GM12878 (cell line): ENCODE data around the gene STAB2. TPM values are rescaled to one million over a fixed set of nuclear protein-coding genes. Genes with fewer than 3 reads are reported as not detected.

Experiments
- BMI1 ChIP-seq: fragments of 450-650 bp; IDR thresholded peaks from 2 replicates; pipeline ENCODE4 v1.6.1; 2016; ENCODE audit warnings: mild to moderate bottlenecking, moderate library complexity, borderline replicate concordance
- CHD4 ChIP-seq: fragments of 200-600 bp; sonication (generic); IDR thresholded peaks from 2 replicates; pipeline ENCODE4 v1.6.1; 2016; ENCODE audit warnings: mild to moderate bottlenecking
- E2F4 ChIP-seq: IDR thresholded peaks from 2 replicates; pipeline ENCODE4 v1.6.1; 2012; ENCODE audit warnings: low read depth, low read length, improper control_type of control experiment
- JUNB ChIP-seq: IDR thresholded peaks from 2 replicates; pipeline ENCODE4 v1.6.1; 2016; ENCODE audit warnings: antibody characterized with exemption, mild to moderate bottlenecking
- LARP7 ChIP-seq: fragments of 450-650 bp; IDR thresholded peaks from 2 replicates; pipeline ENCODE4 v1.6.1; 2017; ENCODE audit warnings: mild to moderate bottlenecking
- NKRF ChIP-seq: fragments of 450-650 bp; conservative IDR thresholded peaks from 2 replicates; pipeline ENCODE4 v1.6.1; 2017; ENCODE audit warnings: mild to moderate bottlenecking, moderate library complexity
- REST ChIP-seq: IDR thresholded peaks from 2 replicates; pipeline ENCODE4 v1.6.1; 2012; ENCODE audit warnings: mild to moderate bottlenecking, low read depth, low read length
- STAT3 ChIP-seq: IDR thresholded peaks from 2 replicates; pipeline ENCODE4 v1.6.1; 2011; ENCODE audit warnings: low read depth, low read length, improper control_type of control experiment
- polyA plus RNA-seq, 11 experiments: library from polyadenylated mRNA; depleted of rRNA in 4 of 11; unstranded in 6 of 11; stranded (reverse) in 5 of 11; fragments of >200 nt; fragmentation: Nextera tagmentation in 4 of 11; fragmentation: Illumina TruSeq in 1 of 11; extraction: Ambion mirVana in 4 of 11; extraction: Trizol in 1 of 11; gene quantifications; 1 replicate in 1 of 11; 2 replicates in 10 of 11; pipeline versions ENCODE4 v1.2.1 to v1.2.3, GENCODE V29; 2011 to 2016; ENCODE audit warnings: inconsistent platforms in 2 of 11, missing spikeins in 2 of 11, low read depth in 1 of 11
- total RNA-seq, 4 experiments: library from RNA; depleted of rRNA in 3 of 4; stranded (reverse); fragments of >200 nt in 3 of 4; fragmentation: Illumina TruSeq in 1 of 4; extraction: Trizol in 1 of 4; gene quantifications; 2 replicates each; pipeline versions ENCODE4 v1.2.1 to v1.2.3, GENCODE V29; 2013 to 2021

STAB2 gene
- total and polyA plus RNA-seq, 10 of the 15 experiments (the other 5 are each of a cell fraction or from before 2014, with no cell fraction given) = 0.37 TPM; not detected in 9

GRCh38 chr12:103757248-103757647 lies 170.2 kb downstream of the STAB2 start (continued):
- no peak for TF ChIP-seq E2F4
- no peak for TF ChIP-seq BMI1
- TF ChIP-seq REST = no peak
- no peak for TF ChIP-seq NKRF
- no peak for TF ChIP-seq STAT3
- TF ChIP-seq LARP7 = no peak
- TF ChIP-seq CHD4 = no peak
- TF ChIP-seq JUNB = no peak
- TF ChIP-seq, all 136 proteins: peak for 0
